Ishikawa (cell line): Measurements from ENCODE around the gene ONECUT2.

Experiments used
- CEBPB ChIP-seq: IDR thresholded peaks from 2 replicates; pipeline ENCODE4 v1.6.1; 2012
- CREB1 ChIP-seq: IDR thresholded peaks from 2 replicates; pipeline ENCODE4 v1.6.1; 2012; ENCODE audit warnings: low read depth
- EGR1 ChIP-seq: IDR thresholded peaks from 2 replicates; pipeline ENCODE4 v1.6.1; 2012
- EP300 ChIP-seq: IDR thresholded peaks from 2 replicates; pipeline ENCODE4 v1.6.1; 2012; ENCODE audit warnings: borderline replicate concordance
- FOXM1 ChIP-seq: IDR thresholded peaks from 2 replicates; pipeline ENCODE4 v1.6.1; 2012; ENCODE audit warnings: low read depth, borderline replicate concordance
- MAX ChIP-seq: IDR thresholded peaks from 2 replicates; pipeline ENCODE4 v1.6.1; 2012
- NFIC ChIP-seq: IDR thresholded peaks from 2 replicates; pipeline ENCODE4 v1.6.1; 2012
- RAD21 ChIP-seq: IDR thresholded peaks from 2 replicates; pipeline ENCODE4 v1.6.1; 2012; ENCODE audit warnings: low read depth
- REST ChIP-seq: IDR thresholded peaks from 2 replicates; pipeline ENCODE4 v1.6.1; 2012; ENCODE audit warnings: low read depth, mild to moderate bottlenecking
- TAF1 ChIP-seq: IDR thresholded peaks from 2 replicates; pipeline ENCODE4 v1.6.1; 2012; ENCODE audit warnings: low read depth, mild to moderate bottlenecking
- TCF12 ChIP-seq: IDR thresholded peaks from 2 replicates; pipeline ENCODE4 v1.6.1; 2012; ENCODE audit warnings: low read depth
- TEAD4 ChIP-seq: IDR thresholded peaks from 2 replicates; pipeline ENCODE4 v1.6.1; 2012
- YY1 ChIP-seq: IDR thresholded peaks from 2 replicates; pipeline ENCODE4 v1.6.1; 2012; ENCODE audit warnings: low read depth
- ZBTB7A ChIP-seq: IDR thresholded peaks from 2 replicates; pipeline ENCODE4 v1.6.1; 2012; ENCODE audit warnings: low read depth
- TF ChIP-seq, protein P1 (sequence below): IDR thresholded peaks from 2 replicates; pipeline ENCODE4 v1.6.1; 2012

The ONECUT2 gene

GRCh38 chr18:57466307-57466706 lies 31.1 kb downstream of the ONECUT2 start:
- no peak for TF ChIP-seq EGR1
- TF ChIP-seq FOXM1: no peak
- TF ChIP-seq ZBTB7A: no peak
- TF ChIP-seq TEAD4: no peak
- no peak for TF ChIP-seq REST
- no peak for TF ChIP-seq CREB1
- TF ChIP-seq YY1: no peak
- no peak for TF ChIP-seq RAD21
- no peak for TF ChIP-seq CEBPB
- TF ChIP-seq MAX: no peak
- TF ChIP-seq TCF12: no peak

- TF ChIP-seq TEAD4: no peak
- TF ChIP-seq MAX: no peak
- TF ChIP-seq EP300: no peak
- TF ChIP-seq CEBPB: no peak
- no peak for TF ChIP-seq NFIC
- TF ChIP-seq, protein P1, sequence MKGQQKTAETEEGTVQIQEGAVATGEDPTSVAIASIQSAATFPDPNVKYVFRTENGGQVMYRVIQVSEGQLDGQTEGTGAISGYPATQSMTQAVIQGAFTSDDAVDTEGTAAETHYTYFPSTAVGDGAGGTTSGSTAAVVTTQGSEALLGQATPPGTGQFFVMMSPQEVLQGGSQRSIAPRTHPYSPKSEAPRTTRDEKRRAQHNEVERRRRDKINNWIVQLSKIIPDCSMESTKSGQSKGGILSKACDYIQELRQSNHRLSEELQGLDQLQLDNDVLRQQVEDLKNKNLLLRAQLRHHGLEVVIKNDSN: no peak
- no peak for TF ChIP-seq RAD21
- TF ChIP-seq REST: no peak
- no peak for TF ChIP-seq TAF1
- no peak for TF ChIP-seq TCF12
- no peak for TF ChIP-seq EGR1
- TF ChIP-seq FOXM1: no peak
- TF ChIP-seq CREB1: no peak
- TF ChIP-seq YY1: no peak
- no peak for TF ChIP-seq ZBTB7A
These were observed 31.7 kb downstream of the ONECUT2 start for GRCh38 chr18:57466745-57467409.

DNA sequence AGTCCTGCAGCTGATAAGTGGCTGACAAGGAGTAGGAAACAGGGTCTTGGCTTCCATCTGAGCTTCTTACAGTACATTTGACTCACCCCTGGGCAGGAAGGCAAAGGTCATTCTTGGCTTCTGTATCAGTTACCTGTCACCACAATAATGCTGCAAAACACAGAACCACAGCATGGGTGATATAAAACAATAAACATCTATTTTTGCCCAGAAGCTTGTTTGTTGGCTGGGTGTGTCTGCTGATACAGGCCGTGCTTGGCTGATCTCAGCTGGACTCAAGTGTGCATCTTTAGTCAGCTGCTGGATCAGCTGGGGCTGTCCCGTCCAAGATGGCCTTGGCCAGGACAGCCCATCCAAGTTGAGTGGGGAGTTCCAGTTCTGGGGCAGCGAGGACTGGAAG lies 34.7 kb downstream of the ONECUT2 start:
- TF ChIP-seq TAF1 (no peak), TCF12 (no peak), RAD21 (no peak), MAX (no peak), CREB1 (no peak), EP300 (no peak), EGR1 (no peak), TEAD4 (no peak)

DNA sequence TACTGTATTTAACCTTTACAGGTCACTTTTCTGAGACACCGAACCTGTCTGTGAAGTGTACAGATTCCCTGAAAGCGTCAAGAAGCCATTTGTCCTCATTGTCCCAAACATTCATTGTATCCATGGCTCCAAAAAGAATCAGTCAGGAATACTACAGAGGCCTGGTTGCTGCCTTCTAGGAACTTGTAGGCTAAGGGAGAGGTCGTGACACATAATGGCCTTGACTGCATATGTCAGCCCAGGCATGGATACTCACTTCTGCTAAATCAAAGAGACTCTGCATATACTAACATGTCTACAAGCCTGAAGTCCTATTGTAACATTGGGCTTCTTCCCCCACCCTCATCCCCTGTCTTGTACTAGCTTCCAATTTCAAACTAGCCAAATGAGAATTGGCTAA lies 40.2 kb downstream of the ONECUT2 start:
- TF ChIP-seq FOXM1: no peak
- no peak for TF ChIP-seq ZBTB7A
- no peak for TF ChIP-seq CEBPB
- TF ChIP-seq TEAD4: no peak
- TF ChIP-seq RAD21: no peak
- no peak for TF ChIP-seq REST
- no peak for TF ChIP-seq CREB1
- no peak for TF ChIP-seq NFIC
- TF ChIP-seq, protein P1: no peak
- TF ChIP-seq EP300: no peak
- no peak for TF ChIP-seq YY1
- TF ChIP-seq MAX: no peak
- no peak for TF ChIP-seq TAF1
- no peak for TF ChIP-seq EGR1
- no peak for TF ChIP-seq TCF12
